Dendritic cell treated with granulocyte-macrophage colony-stimulating factor and Interleukin-4, amounts not matched to agents 40 ng/mL and 50 ng/mL, for 4 days (primary cell): ENCODE results near the gene SYNGR2.

Source experiments
- H3K27ac Mint-ChIP-seq: one replicate; pipeline ENCODE4 v1.8.0; 2022; ENCODE audit warnings: mild to moderate bottlenecking, mixed read lengths
- H3K27me3 Mint-ChIP-seq: one replicate; pipeline ENCODE4 v1.8.0; 2022; ENCODE audit warnings: mild to moderate bottlenecking, mixed read lengths
- H3K36me3 Mint-ChIP-seq: one replicate; pipeline ENCODE4 v1.8.0; 2022; ENCODE audit warnings: low read depth, mixed read lengths
- H3K4me1 Mint-ChIP-seq: one replicate; pipeline ENCODE4 v1.8.0; 2022; ENCODE audit warnings: low read depth, mixed read lengths
- H3K4me3 Mint-ChIP-seq: one replicate; pipeline ENCODE4 v1.8.0; 2022; ENCODE audit warnings: mild to moderate bottlenecking, moderate library complexity, mixed read lengths
- H3K9me3 Mint-ChIP-seq: one replicate; pipeline ENCODE4 v1.8.0; 2022; ENCODE audit warnings: mixed read lengths
- intact Hi-C: fragments of 100-400 bp; cut with micrococcal nuclease; formaldehyde crosslinking; loops from one replicate; pipeline ENCODE4 v1.15.0; 2022

Gene SYNGR2

GRCh38 chr17:78204387-78205123, 36.2 kb downstream of the SYNGR2 start:
- intact Hi-C loops, result no loop called here
- H3K4me1 Mint-ChIP-seq, result peaks cover 10% of the 10 kb centered on the region
- H3K4me3 Mint-ChIP-seq, result no peak overlapping the region
- H3K9me3 Mint-ChIP-seq, result no peaks in the 10 kb centered on the region
- no peak overlapping the region for H3K27ac Mint-ChIP-seq
- no peaks in the 10 kb centered on the region for H3K27me3 Mint-ChIP-seq
- peaks cover 54% of the 10 kb centered on the region for H3K36me3 Mint-ChIP-seq

- Mint-ChIP-seq H3K4me3 (no peak overlapping the region), H3K36me3 (peaks cover 54% of the 10 kb centered on the region), H3K9me3 (no peaks in the 10 kb centered on the region), H3K4me1 (peaks cover 8% of the 10 kb centered on the region), H3K27me3 (no peaks in the 10 kb centered on the region), H3K27ac (no peak overlapping the region)
- intact Hi-C loops, result no loop called here
These were observed 36.9 kb downstream of the SYNGR2 start for GRCh38 chr17:78205124-78205775.

GRCh38 chr17:78206298-78206697, 37.9 kb downstream of the SYNGR2 start:
- intact Hi-C loops, result no loop called here
- H3K4me3 Mint-ChIP-seq, result no peak overlapping the region
- H3K4me1 Mint-ChIP-seq, result peaks cover 8% of the 10 kb centered on the region
- no peaks in the 10 kb centered on the region for H3K27me3 Mint-ChIP-seq
- peaks cover 54% of the 10 kb centered on the region for H3K36me3 Mint-ChIP-seq
- H3K27ac Mint-ChIP-seq, result no peak overlapping the region
- no peaks in the 10 kb centered on the region for H3K9me3 Mint-ChIP-seq

- intact Hi-C loops, result no loop called here
- Mint-ChIP-seq H3K4me3 (no peak overlapping the region), H3K36me3 (peaks cover 40% of the 10 kb centered on the region)
These were observed 40.1 kb downstream of the SYNGR2 start for GRCh38 chr17:78208486-78208885.

GRCh38 chr17:78210111-78210510, 41.7 kb downstream of the SYNGR2 start:
- Mint-ChIP-seq H3K9me3 (no peaks in the 10 kb centered on the region), H3K27me3 (no peaks in the 10 kb centered on the region), H3K4me3 (no peak overlapping the region), H3K27ac (no peak overlapping the region), H3K36me3 (peaks cover 24% of the 10 kb centered on the region), H3K4me1 (peaks cover 25% of the 10 kb centered on the region)
- intact Hi-C loops, result no loop called here

More at GRCh38 chr17:78208486-78208885, 40.1 kb downstream of the SYNGR2 start:
- H3K27me3 Mint-ChIP-seq, result no peaks in the 10 kb centered on the region
- H3K27ac Mint-ChIP-seq, result no peak overlapping the region
- H3K4me1 Mint-ChIP-seq, result peaks cover 11% of the 10 kb centered on the region
- no peaks in the 10 kb centered on the region for H3K9me3 Mint-ChIP-seq

- intact Hi-C loops, result no loop called here
- H3K9me3 Mint-ChIP-seq, result no peaks in the 10 kb centered on the region
- no peak overlapping the region for H3K27ac Mint-ChIP-seq
- H3K4me3 Mint-ChIP-seq, result no peak overlapping the region
- H3K36me3 Mint-ChIP-seq, result peaks cover 15% of the 10 kb centered on the region
- peaks cover 25% of the 10 kb centered on the region for H3K4me1 Mint-ChIP-seq
- H3K27me3 Mint-ChIP-seq, result no peaks in the 10 kb centered on the region
These were observed 42.7 kb downstream of the SYNGR2 start for GRCh38 chr17:78211032-78211431.

GRCh38 chr17:78214016-78214705, 45.8 kb downstream of the SYNGR2 start, which contains the start of gene BIRC5:
BIRC5 (plus strand) TSS chr17:78214253; CDS start chr17:78214317, 64 bp downstream.
- Mint-ChIP-seq H3K4me1 (peaks cover 17% of the 10 kb centered on the region), H3K36me3 (no peaks in the 10 kb centered on the region), H3K4me3 (peak within 1 kb of the TSS; percentile 66), H3K9me3 (no peaks in the 10 kb centered on the region), H3K27ac (no peak within 1 kb of the TSS), H3K27me3 (no peaks in the 10 kb centered on the region)
- intact Hi-C loops, result no loop called here

- peaks cover 17% of the 10 kb centered on the region for H3K4me1 Mint-ChIP-seq
- H3K36me3 Mint-ChIP-seq, result no peaks in the 10 kb centered on the region
These were observed 46.3 kb downstream of the SYNGR2 start for GRCh38 chr17:78214706-78215061.

GRCh38 chr17:78219396-78220150, 51.2 kb downstream of the SYNGR2 start:
- no peaks in the 10 kb centered on the region for H3K9me3 Mint-ChIP-seq
- H3K36me3 Mint-ChIP-seq, result peaks cover 8% of the 10 kb centered on the region
- intact Hi-C loops, result no loop called here
- peaks cover 3% of the 10 kb centered on the region for H3K4me1 Mint-ChIP-seq
- H3K27me3 Mint-ChIP-seq, result no peaks in the 10 kb centered on the region
- H3K4me3 Mint-ChIP-seq, result no peak overlapping the region
- H3K27ac Mint-ChIP-seq, result no peak overlapping the region

More at GRCh38 chr17:78214706-78215061, 46.3 kb downstream of the SYNGR2 start:
- intact Hi-C loops, result no loop called here
- Mint-ChIP-seq H3K27me3 (no peaks in the 10 kb centered on the region), H3K4me3 (peak overlapping the region; percentile 66), H3K27ac (no peak overlapping the region), H3K9me3 (no peaks in the 10 kb centered on the region)
